H1 (cell line): ENCODE data around the gene HOXB7. TPM values are rescaled to one million over a fixed set of nuclear protein-coding genes. Genes with fewer than 3 reads are reported as not detected.

Experiments
- CHD7 ChIP-seq: fragments of 300-600 bp; sonication (generic); IDR thresholded peaks from 2 replicates; pipeline ENCODE4 v1.7.1; 2012; ENCODE audit warnings: low read length, moderate library complexity, mild to moderate bottlenecking, inconsistent platforms; ENCODE audit not compliant: insufficient replicate concordance
- RNF2 ChIP-seq: fragments of 200-900, 300-1000 bp; sonication (generic); IDR thresholded peaks from 2 replicates; pipeline ENCODE4 v1.7.1; 2016; ENCODE audit warnings: borderline replicate concordance, low read depth, mild to moderate bottlenecking, antibody characterized with exemption, low read length; ENCODE audit not compliant: poor library complexity, severe bottlenecking; ENCODE audit errors: missing control alignments
- polyA plus RNA-seq, 7 experiments: library from polyadenylated mRNA; depleted of rRNA in 3 of 7; stranded (reverse) in 5 of 7; unstranded in 2 of 7; fragments of >200 nt in 5 of 7; fragments of 200-250 nt in 2 of 7; gene quantifications; 1 replicate in 5 of 7; 2 replicates in 1 of 7; 4 replicates in 1 of 7; pipeline versions ENCODE4 v1.2.1 to v1.2.3, GENCODE V29; 2011 to 2013; ENCODE audit warnings: missing spikeins in 2 of 7, mixed read lengths in 2 of 7
- total RNA-seq: library from RNA; stranded (reverse); fragmentation: NEBNext Ultra II Directional; extraction: Animal tissue kit (Norgen Biotek cat#: 25700); gene quantifications from 2 replicates; pipeline ENCODE4 v1.2.1, GENCODE V29; 2021

Gene HOXB7
- total and polyA plus RNA-seq, 2 of the 8 experiments (the other 6 are each of a cell fraction or from before 2014, with no cell fraction given): not detected

- TF ChIP-seq CHD7: no peak
- TF ChIP-seq RNF2: peak; percentile 83
These were observed 23.8 kb upstream of the HOXB7 start (continued) for GRCh38 chr17:48634493-48635208.
